SU-DHL-6 (cell line): ENCODE measurements around the gene TIRAP.

Source experiments
- H2AFZ ChIP-seq: fragments of 200-600 bp; sonication (generic); 2 replicates; pipeline ENCODE4 v1.6.1; 2014; ENCODE audit warnings: low read depth, mild to moderate bottlenecking, moderate library complexity, mixed read lengths, antibody characterized with exemption, low read length; ENCODE audit not compliant: severe bottlenecking
- H3F3A ChIP-seq: fragments of 200-600 bp; shearing (Covaris generic); 2 replicates; pipeline ENCODE4 v1.6.0; 2016; ENCODE audit warnings: antibody characterized with exemption, mild to moderate bottlenecking; ENCODE audit not compliant: insufficient read depth
- H3K27ac ChIP-seq: fragments of 200-600 bp; sonication (generic); 2 replicates; pipeline ENCODE4 v1.5.1; 2016; ENCODE audit warnings: low read depth, mild to moderate bottlenecking, low read length, moderate library complexity, mixed read lengths
- H3K27me3 ChIP-seq: fragments of 200-600 bp; sonication (generic), shearing (Covaris generic); 2 replicates; pipeline ENCODE4 v1.6.0; 2014; ENCODE audit warnings: mild to moderate bottlenecking, low read length
- H3K36me3 ChIP-seq: fragments of 200-600 bp; sonication (generic); 2 replicates; pipeline ENCODE4 v1.6.1; 2014; ENCODE audit warnings: mild to moderate bottlenecking, low read length, mixed read lengths
- H3K4me2 ChIP-seq: fragments of 300-600, 200-600 bp; shearing (Covaris generic), sonication (generic); 2 replicates; pipeline ENCODE4 v1.6.0; 2014; ENCODE audit warnings: low read length, low read depth, mild to moderate bottlenecking; ENCODE audit not compliant: poor library complexity, severe bottlenecking
- H3K4me3 ChIP-seq: fragments of 200-600 bp; sonication (generic); 2 replicates; pipeline ENCODE4 v1.5.1; 2014; ENCODE audit warnings: antibody characterized with exemption, low read length, mild to moderate bottlenecking, mixed read lengths; ENCODE audit not compliant: insufficient read depth, poor library complexity, severe bottlenecking
- H3K79me2 ChIP-seq: fragments of 200-600 bp; sonication (generic); 2 replicates; pipeline ENCODE4 v1.6.1; 2014; ENCODE audit warnings: mild to moderate bottlenecking, low read length, moderate library complexity; ENCODE audit not compliant: insufficient read depth
- H3K9ac ChIP-seq: fragments of 200-600 bp; sonication (generic); 2 replicates; pipeline ENCODE4 v1.7.0; 2014; ENCODE audit warnings: mild to moderate bottlenecking, low read length
- H3K9me2 ChIP-seq: fragments of 200-600 bp; sonication (generic); replicated peaks from 2 replicates; pipeline ENCODE4 v1.6.1; 2014; ENCODE audit warnings: low read length; ENCODE audit not compliant: insufficient read depth
- H3K9me3 ChIP-seq: fragments of 200-600 bp; sonication (generic); 2 replicates; pipeline ENCODE4 v1.6.1; 2014; ENCODE audit warnings: low read length, mixed read lengths; ENCODE audit not compliant: insufficient read depth
- H4K20me1 ChIP-seq: fragments of 200-600 bp; sonication (generic); 2 replicates; pipeline ENCODE4 v1.6.1; 2014; ENCODE audit warnings: low read depth, mild to moderate bottlenecking, antibody characterized with exemption, low read length, moderate library complexity, mixed read lengths
- CTCF ChIP-seq: fragments of 200-600 bp; sonication (generic); IDR thresholded peaks from one replicate; pipeline ENCODE4 v1.5.1; 2017; ENCODE audit warnings: antibody characterized with exemption, mild to moderate bottlenecking, low read length, moderate library complexity; ENCODE audit not compliant: insufficient read depth, poor library complexity, severe bottlenecking
- EZH2phosphoT487 ChIP-seq: fragments of 200-600 bp; sonication (generic), shearing (Covaris generic); conservative IDR thresholded peaks from 2 replicates; pipeline ENCODE4 v1.6.1; 2018; ENCODE audit warnings: mild to moderate bottlenecking, antibody characterized with exemption, low read length, moderate library complexity, mixed read lengths

Gene TIRAP

GRCh38 chr11:126329644-126330211 lies 46.8 kb downstream of the TIRAP start:
- Histone ChIP-seq H3K9me3 (no peaks in the 10 kb centered on the region), H3F3A (no peaks in the 10 kb centered on the region), H3K9me2 (no peaks in the 10 kb centered on the region), H2AFZ (no peak overlapping the region), H3K36me3 (no peaks in the 10 kb centered on the region), H3K27ac (no peak overlapping the region), H3K4me3 (no peak overlapping the region), H3K4me2 (no peak overlapping the region), H3K9ac (no peak overlapping the region), H4K20me1 (no peaks in the 10 kb centered on the region), H3K79me2 (no peaks in the 10 kb centered on the region), H3K27me3 (no peaks in the 10 kb centered on the region)
- TF ChIP-seq CTCF (no peak), EZH2phosphoT487 (no peak)

GRCh38 chr11:126331286-126331685 lies 48.4 kb downstream of the TIRAP start:
- Histone ChIP-seq H3K9me2 (no peaks in the 10 kb centered on the region), H3K4me2 (no peak overlapping the region), H3K9me3 (no peaks in the 10 kb centered on the region), H4K20me1 (no peaks in the 10 kb centered on the region), H3K36me3 (no peaks in the 10 kb centered on the region), H3K79me2 (no peaks in the 10 kb centered on the region), H3K9ac (no peak overlapping the region), H3F3A (no peaks in the 10 kb centered on the region), H3K27ac (no peak overlapping the region), H3K27me3 (no peaks in the 10 kb centered on the region), H2AFZ (no peak overlapping the region), H3K4me3 (no peak overlapping the region)
- TF ChIP-seq EZH2phosphoT487 = no peak
- TF ChIP-seq CTCF = no peak

DNA sequence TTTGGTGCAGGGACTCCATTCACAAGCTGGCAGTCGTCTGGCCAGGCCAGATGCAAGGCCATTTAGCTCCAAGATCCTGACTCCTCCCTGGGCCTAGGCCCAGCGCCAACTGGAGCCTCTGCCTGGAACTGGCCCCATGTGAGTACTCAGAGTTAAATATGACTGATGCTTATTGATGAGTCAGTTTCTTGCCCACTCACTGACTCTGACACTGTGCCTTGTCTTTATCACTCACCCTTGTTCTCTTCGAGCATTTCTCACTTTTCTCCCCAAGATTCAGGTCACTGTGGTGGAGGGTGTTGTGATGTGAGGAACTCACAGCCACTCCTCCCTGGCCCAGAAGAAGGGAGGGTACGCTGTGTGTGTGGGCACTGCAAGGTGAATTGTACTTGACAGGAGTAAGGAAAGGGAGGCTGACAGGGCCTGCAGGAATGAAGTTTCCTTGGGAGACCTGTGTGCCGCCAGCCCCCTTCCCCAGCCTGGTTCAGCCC lies 49.4 kb downstream of the TIRAP start:
- no peak overlapping the region for H3K4me3 ChIP-seq
- no peaks in the 10 kb centered on the region for H3K27me3 ChIP-seq
- H3K9ac ChIP-seq = no peak overlapping the region
- no peak overlapping the region for H3K27ac ChIP-seq
- TF ChIP-seq CTCF = no peak
- no peak for TF ChIP-seq EZH2phosphoT487
- H3K79me2 ChIP-seq = no peaks in the 10 kb centered on the region
- no peak overlapping the region for H3K4me2 ChIP-seq
- no peaks in the 10 kb centered on the region for H3K36me3 ChIP-seq
- H4K20me1 ChIP-seq = no peaks in the 10 kb centered on the region
- no peaks in the 10 kb centered on the region for H3K9me2 ChIP-seq
- no peak overlapping the region for H2AFZ ChIP-seq
- H3K9me3 ChIP-seq = no peaks in the 10 kb centered on the region
- H3F3A ChIP-seq = no peaks in the 10 kb centered on the region
